Smooth muscle cell (in vitro differentiated cells): ENCODE measurements around the gene KCNJ3. TPM values are rescaled to one million over a fixed set of nuclear protein-coding genes. Genes with fewer than 3 reads are reported as not detected.

Experiments
- DNase-seq: peaks from one replicate; lab custom pipeline; 2025; ENCODE audit not compliant: unreplicated experiment; lab: John Stamatoyannopoulos, UW
- H2AFZ ChIP-seq: fragments of 200-600 bp; sonication (generic); 2 replicates; pipeline ENCODE4 v1.6.0; 2016; ENCODE audit warnings: antibody characterized with exemption, low read depth, mild to moderate bottlenecking
- H3F3A ChIP-seq: fragments of 200-600 bp; sonication (generic); 2 replicates; pipeline ENCODE4 v1.6.0; 2017; ENCODE audit warnings: antibody characterized with exemption, low read depth
- H3K27ac ChIP-seq: fragments of 200-600 bp; sonication (generic); 2 replicates; pipeline ENCODE4 v1.5.1; 2016; ENCODE audit warnings: low read depth, mild to moderate bottlenecking
- H3K27me3 ChIP-seq: fragments of 200-600 bp; sonication (generic); 2 replicates; pipeline ENCODE4 v1.6.1; 2016; ENCODE audit warnings: low read depth, mild to moderate bottlenecking
- H3K36me3 ChIP-seq: fragments of 200-600 bp; sonication (generic); 2 replicates; pipeline ENCODE4 v1.5.1; 2016; ENCODE audit warnings: low read depth
- H3K4me1 ChIP-seq: fragments of 200-600 bp; sonication (generic); 2 replicates; pipeline ENCODE4 v1.5.1; 2016; ENCODE audit warnings: low read depth
- H3K4me2 ChIP-seq: fragments of 200-600 bp; sonication (generic); 2 replicates; pipeline ENCODE4 v1.6.0; 2016; ENCODE audit warnings: mild to moderate bottlenecking
- H3K4me3 ChIP-seq: fragments of 200-600 bp; sonication (generic); 2 replicates; pipeline ENCODE4 v1.5.1; 2016; ENCODE audit warnings: mild to moderate bottlenecking
- H3K79me2 ChIP-seq: fragments of 200-600 bp; sonication (generic); 2 replicates; pipeline ENCODE4 v1.6.0; 2016; ENCODE audit warnings: low read depth, mild to moderate bottlenecking
- H3K9ac ChIP-seq: fragments of 200-600 bp; sonication (generic); 2 replicates; pipeline ENCODE4 v1.6.0; 2016; ENCODE audit warnings: low read depth
- H3K9me3 ChIP-seq: fragments of 200-600 bp; sonication (generic); replicated peaks from 2 replicates; pipeline ENCODE4 v1.5.1; 2016; ENCODE audit warnings: low read depth
- H4K20me1 ChIP-seq: fragments of 200-600 bp; sonication (generic); 2 replicates; pipeline ENCODE4 v1.6.0; 2016; ENCODE audit warnings: low read depth
- CTCF ChIP-seq: fragments of 200-600 bp; sonication (generic); IDR thresholded peaks from 2 replicates; pipeline ENCODE4 v1.5.1; 2017; ENCODE audit warnings: borderline replicate concordance, mild to moderate bottlenecking, antibody characterized with exemption; ENCODE audit not compliant: insufficient read depth, poor library complexity, severe bottlenecking
- WGBS: methylation state at CpG from one replicate; pipeline ENCODE4 v1.1.7; 2016; ENCODE audit warnings: low lambda C conversion rate; 5-methylcytosine and 5-hydroxymethylcytosine counted together
- polyA plus RNA-seq: library from polyadenylated mRNA; unstranded; fragments of >200 nt; fragmentation: Nextera tagmentation; extraction: Ambion mirVana; gene quantifications from 2 replicates; pipeline ENCODE4 v1.2.1, GENCODE V29; 2016
- total RNA-seq: library from RNA; depleted of rRNA; stranded (reverse); fragments of >200 nt; gene quantifications from 2 replicates; pipeline ENCODE4 v1.2.3, GENCODE V29; 2014

Gene KCNJ3
- total and polyA plus RNA-seq, 2 experiments from 2014 or later, result 0.22 TPM; not detected in 1

GRCh38 chr2:154700136-154700535 lies 1.6 kb downstream of the KCNJ3 start:
- WGBS, result 68% methylated on average over 4 of the region's 4 CpGs
- no peak overlapping the region for H2AFZ ChIP-seq
- H4K20me1 ChIP-seq, result no peaks in the 10 kb centered on the region
- peaks cover 3% of the 10 kb centered on the region for H3K4me1 ChIP-seq
- H3K27ac ChIP-seq, result no peak overlapping the region
- H3K36me3 ChIP-seq, result no peaks in the 10 kb centered on the region
- peaks cover 13% of the 10 kb centered on the region for H3K27me3 ChIP-seq
- DNase-seq, result no peak
- no peak overlapping the region for H3K4me2 ChIP-seq
- H3F3A ChIP-seq, result no peaks in the 10 kb centered on the region
- no peaks in the 10 kb centered on the region for H3K9me3 ChIP-seq
- no peaks in the 10 kb centered on the region for H3K79me2 ChIP-seq
- no peak for TF ChIP-seq CTCF
- no peak overlapping the region for H3K9ac ChIP-seq
- H3K4me3 ChIP-seq, result no peak overlapping the region

GRCh38 chr2:154704991-154705390 lies 6.5 kb downstream of the KCNJ3 start:
- DNase-seq, result no peak
- no peaks in the 10 kb centered on the region for H4K20me1 ChIP-seq
- H3K4me1 ChIP-seq, result no peaks in the 10 kb centered on the region

GRCh38 chr2:154706660-154707059 lies 8.2 kb downstream of the KCNJ3 start:
- H2AFZ ChIP-seq, result no peak overlapping the region
- no peaks in the 10 kb centered on the region for H3K79me2 ChIP-seq
- H3K36me3 ChIP-seq, result no peaks in the 10 kb centered on the region
- no peaks in the 10 kb centered on the region for H4K20me1 ChIP-seq
- no peaks in the 10 kb centered on the region for H3K4me1 ChIP-seq
- no peak for TF ChIP-seq CTCF
- 83% methylated on average over 1 of the region's 1 CpG for WGBS
- H3K27ac ChIP-seq, result no peak overlapping the region
- no peaks in the 10 kb centered on the region for H3K27me3 ChIP-seq
- no peak for DNase-seq
- H3K4me2 ChIP-seq, result no peak overlapping the region
- H3K9me3 ChIP-seq, result no peaks in the 10 kb centered on the region
- no peak overlapping the region for H3K4me3 ChIP-seq
- H3K9ac ChIP-seq, result no peak overlapping the region
- H3F3A ChIP-seq, result no peaks in the 10 kb centered on the region

More at GRCh38 chr2:154704991-154705390, 6.5 kb downstream of the KCNJ3 start:
- Histone ChIP-seq H2AFZ (no peak overlapping the region), H3K27ac (no peak overlapping the region), H3F3A (no peaks in the 10 kb centered on the region), H3K4me2 (no peak overlapping the region), H3K9ac (no peak overlapping the region), H3K79me2 (no peaks in the 10 kb centered on the region), H3K9me3 (no peaks in the 10 kb centered on the region), H3K4me3 (no peak overlapping the region), H3K36me3 (no peaks in the 10 kb centered on the region), H3K27me3 (no peaks in the 10 kb centered on the region)
- TF ChIP-seq CTCF, result no peak
- 90% methylated on average over 4 of the region's 4 CpGs for WGBS

GRCh38 chr2:154707994-154708575 lies 9.6 kb downstream of the KCNJ3 start:
- no peaks in the 10 kb centered on the region for H3K36me3 ChIP-seq
- H3F3A ChIP-seq, result no peaks in the 10 kb centered on the region
- no peaks in the 10 kb centered on the region for H4K20me1 ChIP-seq
- H3K4me2 ChIP-seq, result no peak overlapping the region
- no peak for TF ChIP-seq CTCF
- peaks cover 3% of the 10 kb centered on the region for H3K4me1 ChIP-seq
- 91% methylated on average over 3 of the region's 3 CpGs for WGBS
- no peaks in the 10 kb centered on the region for H3K79me2 ChIP-seq
- no peaks in the 10 kb centered on the region for H3K27me3 ChIP-seq
- H2AFZ ChIP-seq, result no peak overlapping the region
- no peaks in the 10 kb centered on the region for H3K9me3 ChIP-seq
- no peak overlapping the region for H3K4me3 ChIP-seq
- no peak overlapping the region for H3K9ac ChIP-seq
- H3K27ac ChIP-seq, result no peak overlapping the region
- DNase-seq, result no peak
